Endothelial cell of umbilical vein (primary cell): ENCODE results near the gene C1orf198. TPM values are rescaled to one million over a fixed set of nuclear protein-coding genes. Genes with fewer than 3 reads are reported as not detected.

ENCODE experiments used
- BruUV-seq: library from RNA; stranded (reverse); fragments of 400-500 nt; replicated peaks from 2 replicates; lab custom pipeline; 2021; lab: Mats Ljungman, UMichigan
- CTCF ChIA-PET: fragments of 300-600, 350-600 bp; sonication (Branson Sonifier 250); formaldehyde crosslinking; loops from one replicate; lab custom pipeline; 2021; ENCODE audit warnings: antibody characterized with exemption, inconsistent platforms; lab: Charles Lee
- POLR2A ChIA-PET: fragments of 300-600, 350-600 bp; sonication (Branson Sonifier 250); formaldehyde crosslinking; loops from one replicate; lab custom pipeline; 2021; ENCODE audit warnings: antibody characterized with exemption, inconsistent platforms; lab: Charles Lee
- DNase-seq: peaks from one replicate; pipeline ENCODE4 v3.0.0-alpha.2; 2011; ENCODE audit warnings: low read depth, low spot score
- FAIRE-seq: peaks from 2 replicates; lab custom pipeline; 2011; peaks lifted over from hg19 to GRCh38; lab: Jason Lieb, UNC
- H2AFZ ChIP-seq: 2 replicates; pipeline ENCODE4 v1.6.0; 2012; ENCODE audit warnings: low read depth, low read length, control low read depth, inconsistent platforms
- H3K27ac ChIP-seq: 2 replicates; pipeline ENCODE4 v1.5.1; 2011; ENCODE audit warnings: low read depth, mild to moderate bottlenecking, control low read depth, low read length, moderate library complexity; ENCODE audit not compliant: insufficient read depth
- H3K27me3 ChIP-seq, 2 experiments: 2 replicates each; pipeline versions ENCODE4 v1.6.0 to v1.6.1; 2011; ENCODE audit warnings: low read length in 2 of 2, mixed read lengths in 1 of 2; ENCODE audit not compliant: control insufficient read depth in 2 of 2, insufficient read depth in 2 of 2
- H3K36me3 ChIP-seq, 2 experiments: 2 replicates in 1 of 2; 3 replicates in 1 of 2; pipeline ENCODE4 v1.5.1; 2011; ENCODE audit warnings: low read length in 2 of 2, mild to moderate bottlenecking in 1 of 2, moderate library complexity in 1 of 2; ENCODE audit not compliant: control insufficient read depth in 2 of 2, insufficient read depth in 2 of 2; ENCODE audit errors: extremely low read depth in 1 of 2
- H3K4me1 ChIP-seq: 3 replicates; pipeline ENCODE4 v1.5.1; 2011; ENCODE audit warnings: mild to moderate bottlenecking, low read length; ENCODE audit not compliant: control insufficient read depth, insufficient read depth; ENCODE audit errors: extremely low read depth
- H3K4me2 ChIP-seq: 2 replicates; pipeline ENCODE4 v1.6.1; 2011; ENCODE audit warnings: low read length, control low read depth, mixed read lengths; ENCODE audit not compliant: insufficient read depth
- H3K4me3 ChIP-seq, 3 experiments: fragments of 200-600 bp in 1 of 3; sonication (generic), shearing (Covaris generic) in 1 of 3; replicated peaks in 1 of 3; 2 replicates each; pipeline ENCODE4 v1.5.1; 2011 to 2016; ENCODE audit warnings: control low read depth in 3 of 3, low read length in 3 of 3, mild to moderate bottlenecking in 2 of 3, inconsistent platforms in 1 of 3, low read depth in 1 of 3, moderate library complexity in 1 of 3; ENCODE audit not compliant: insufficient read depth in 1 of 3
- H3K79me2 ChIP-seq: 2 replicates; pipeline ENCODE4 v1.6.0; 2012; ENCODE audit warnings: low read length, inconsistent platforms; ENCODE audit not compliant: control insufficient read depth, insufficient read depth
- H3K9ac ChIP-seq: replicated peaks from 2 replicates; pipeline ENCODE3; 2011; ENCODE audit warnings: low read length, control low read depth; ENCODE audit not compliant: insufficient read depth; ENCODE audit errors: extremely low read depth
- H3K9me1 ChIP-seq: replicated peaks from 3 replicates; pipeline ENCODE4 v1.6.0; 2011; ENCODE audit warnings: mild to moderate bottlenecking, low read length; ENCODE audit not compliant: control insufficient read depth, insufficient read depth; ENCODE audit errors: extremely low read depth
- H3K9me3 ChIP-seq: replicated peaks from 2 replicates; pipeline ENCODE4 v1.5.1; 2012; ENCODE audit warnings: low read length, inconsistent platforms; ENCODE audit not compliant: control insufficient read depth, insufficient read depth
- H4K20me1 ChIP-seq: replicated peaks from 2 replicates; pipeline ENCODE3; 2011; ENCODE audit warnings: mild to moderate bottlenecking, low read length; ENCODE audit not compliant: control insufficient read depth, insufficient read depth; ENCODE audit errors: extremely low read depth
- EZH2 ChIP-seq: IDR thresholded peaks from 2 replicates; pipeline ENCODE4 v1.6.1; 2012; ENCODE audit warnings: borderline replicate concordance, low read depth, mild to moderate bottlenecking, moderate library complexity, low read length, inconsistent platforms; ENCODE audit not compliant: severe bottlenecking
- FOS ChIP-seq: IDR thresholded peaks from 2 replicates; pipeline ENCODE4 v1.6.1; 2011; ENCODE audit warnings: mild to moderate bottlenecking, low read length, moderate library complexity, borderline replicate concordance; ENCODE audit not compliant: insufficient read depth
- GATA2 ChIP-seq: IDR thresholded peaks from 2 replicates; pipeline ENCODE4 v1.7.0; 2011; ENCODE audit warnings: low read depth, mild to moderate bottlenecking, moderate library complexity, mixed read lengths, low read length; ENCODE audit not compliant: insufficient read length, insufficient read depth
- JUN ChIP-seq: IDR thresholded peaks from 2 replicates; pipeline ENCODE4 v1.6.1; 2011; ENCODE audit warnings: borderline replicate concordance, low read depth; ENCODE audit not compliant: insufficient read length, insufficient read depth
- MYC ChIP-seq: IDR thresholded peaks from one replicate; pipeline ENCODE4 v1.6.1; 2011; ENCODE audit warnings: mild to moderate bottlenecking, low read depth, low read length
- POLR2A ChIP-seq: IDR thresholded peaks from 2 replicates; pipeline ENCODE4 v1.6.1; 2012; ENCODE audit warnings: low read depth, mild to moderate bottlenecking, control low read depth, low read length
- POLR2AphosphoS5 ChIP-seq: IDR thresholded peaks from 2 replicates; pipeline ENCODE4 v1.6.1; 2012; ENCODE audit warnings: low read depth, mild to moderate bottlenecking, control low read depth, low read length, moderate library complexity; ENCODE audit not compliant: insufficient read depth
- dilution Hi-C: fragments of 300-500 bp; cut with MboI; formaldehyde crosslinking; loops from one replicate; pipeline ENCODE4 v1.15.0; 2019; ENCODE audit warnings: low sequenced_read_pairs; ENCODE audit not compliant: extremely low pct_ligation_motif_present
- intact Hi-C: fragments of 100-400 bp; cut with micrococcal nuclease; formaldehyde crosslinking; loops from one replicate; pipeline ENCODE4 v1.10.0; 2022
- polyA plus RNA-seq, 4 experiments: library from polyadenylated mRNA; depleted of rRNA in 3 of 4; stranded (reverse) in 3 of 4; unstranded in 1 of 4; fragments of >200 nt; gene quantifications; 2 replicates each; pipeline versions ENCODE4 v1.2.1 to v1.2.3, GENCODE V29; 2011 to 2012; ENCODE audit warnings: missing spikeins in 1 of 4
- total RNA-seq: library from RNA; stranded (reverse); gene quantifications from 2 replicates; pipeline ENCODE4 v1.2.3, GENCODE V29; 2021
- TF ChIP-seq, protein P1 (sequence below): IDR thresholded peaks from 2 replicates; pipeline ENCODE4 v1.6.1; 2011; ENCODE audit not compliant: insufficient read depth, insufficient read length
- TF ChIP-seq, protein P2 (sequence below), 2 donors: IDR thresholded peaks; 1 replicate in 1 of 2; 2 replicates in 1 of 2; pipeline ENCODE4 v1.5.1; 2011; ENCODE audit warnings: low read length in 2 of 2, mild to moderate bottlenecking in 2 of 2, moderate library complexity in 2 of 2, control low read depth in 1 of 2, inconsistent platforms in 1 of 2, low read depth in 1 of 2; ENCODE audit not compliant: insufficient read depth in 1 of 2; ENCODE audit errors: extremely low read depth in 1 of 2

Gene C1orf198
- total and polyA plus RNA-seq, 2 donors (not counting 3 experiments of a cell fraction or from before 2014, with no cell fraction given), result 21.2 to 29.2 TPM

DNA sequence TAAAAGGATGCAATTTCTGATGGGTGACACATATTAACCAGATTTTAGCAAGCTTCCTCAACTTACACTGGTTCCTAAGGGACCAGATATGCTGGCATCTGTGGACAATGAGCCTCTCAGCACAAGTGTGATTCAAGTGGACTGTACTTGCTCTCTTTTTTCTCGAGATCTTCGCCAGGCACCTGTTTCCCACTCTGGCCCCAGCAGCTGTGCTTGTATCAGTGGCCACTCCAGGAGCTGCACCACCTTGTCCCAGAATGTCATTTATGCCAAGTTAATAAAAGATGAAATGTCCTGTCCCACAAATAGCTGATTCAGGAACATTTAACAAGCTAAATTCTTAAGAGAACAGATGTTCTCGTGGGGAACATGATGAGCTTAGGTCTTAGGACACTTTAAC lies 14.6 kb downstream of the C1orf198 start:
- no peaks in the 10 kb centered on the region for H3K27me3 ChIP-seq
- H3K9ac ChIP-seq, result no peak overlapping the region
- H3K36me3 ChIP-seq, result peaks cover 0 to 3% of the 10 kb centered on the region in 2 experiments
- H3K4me1 ChIP-seq, result peaks cover 21% of the 10 kb centered on the region
- no peak for TF ChIP-seq POLR2A
- TF ChIP-seq, protein P1, sequence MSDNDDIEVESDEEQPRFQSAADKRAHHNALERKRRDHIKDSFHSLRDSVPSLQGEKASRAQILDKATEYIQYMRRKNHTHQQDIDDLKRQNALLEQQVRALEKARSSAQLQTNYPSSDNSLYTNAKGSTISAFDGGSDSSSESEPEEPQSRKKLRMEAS, result no peak
- no peak for TF ChIP-seq JUN
- TF ChIP-seq EZH2, result no peak
- no peak for TF ChIP-seq POLR2AphosphoS5
- no peak for TF ChIP-seq MYC
- TF ChIP-seq, protein P2, sequence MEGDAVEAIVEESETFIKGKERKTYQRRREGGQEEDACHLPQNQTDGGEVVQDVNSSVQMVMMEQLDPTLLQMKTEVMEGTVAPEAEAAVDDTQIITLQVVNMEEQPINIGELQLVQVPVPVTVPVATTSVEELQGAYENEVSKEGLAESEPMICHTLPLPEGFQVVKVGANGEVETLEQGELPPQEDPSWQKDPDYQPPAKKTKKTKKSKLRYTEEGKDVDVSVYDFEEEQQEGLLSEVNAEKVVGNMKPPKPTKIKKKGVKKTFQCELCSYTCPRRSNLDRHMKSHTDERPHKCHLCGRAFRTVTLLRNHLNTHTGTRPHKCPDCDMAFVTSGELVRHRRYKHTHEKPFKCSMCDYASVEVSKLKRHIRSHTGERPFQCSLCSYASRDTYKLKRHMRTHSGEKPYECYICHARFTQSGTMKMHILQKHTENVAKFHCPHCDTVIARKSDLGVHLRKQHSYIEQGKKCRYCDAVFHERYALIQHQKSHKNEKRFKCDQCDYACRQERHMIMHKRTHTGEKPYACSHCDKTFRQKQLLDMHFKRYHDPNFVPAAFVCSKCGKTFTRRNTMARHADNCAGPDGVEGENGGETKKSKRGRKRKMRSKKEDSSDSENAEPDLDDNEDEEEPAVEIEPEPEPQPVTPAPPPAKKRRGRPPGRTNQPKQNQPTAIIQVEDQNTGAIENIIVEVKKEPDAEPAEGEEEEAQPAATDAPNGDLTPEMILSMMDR (IDR thresholded peaks at IDR 0.05; ENCODE audit: extremely low read depth in 1 of 2, insufficient read depth in 1 of 2, low read depth in 1 of 2, low read length in 2 of 2), result no peak
- no peak for TF ChIP-seq FOS
- no peak for TF ChIP-seq GATA2
- no peak for DNase-seq
- FAIRE-seq, result no peak
- no peak overlapping the region for H3K4me2 ChIP-seq
- H3K9me1 ChIP-seq, result no peaks in the 10 kb centered on the region
- H3K4me3 ChIP-seq, result no peak overlapping the region
- POLR2A ChIA-PET, result interaction anchor here (1.0 kb wide), 1 partner anchor 13 kb away, joined by 3 read pairs; no protein-coding TSS in a partner anchor
- intact Hi-C loops, result no loop called here
- H3K79me2 ChIP-seq, result no peaks in the 10 kb centered on the region
- CTCF ChIA-PET, result interaction anchor here (1.0 kb wide), 1 partner anchor 13 kb away, joined by 3 read pairs; no protein-coding TSS in a partner anchor
- no TSS peak for BruUV-seq
- H4K20me1 ChIP-seq, result no peaks in the 10 kb centered on the region
- dilution Hi-C loops, result no loop called here
- H2AFZ ChIP-seq, result no peak overlapping the region
- H3K27ac ChIP-seq, result no peak overlapping the region
- H3K9me3 ChIP-seq, result no peaks in the 10 kb centered on the region
